ENCODE measurements around the gene MRPL48.

Gene MRPL48

GRCh38 chr11:73752216-73752867 lies 35.3 kb upstream of the MRPL48 start:
- Histone ChIP-seq H3K79me1 (ENCODE audit: low read depth, low read length) (peaks cover 2% of the 10 kb centered on the region), H3K23ac (ENCODE audit: low read depth, low read length, poor library complexity) (no peak overlapping the region), H3K4me2 (ENCODE audit: insufficient read depth, low read length, poor library complexity, severe bottlenecking) (no peak overlapping the region), H2BK5ac (ENCODE audit: low read length) (no peak overlapping the region), H4K91ac (ENCODE audit: low read depth, low read length, poor library complexity) (no peak overlapping the region), H2BK120ac (ENCODE audit: low read depth, low read length) (no peak overlapping the region), H3K14ac (ENCODE audit: low read length) (no peak overlapping the region), H2BK12ac (ENCODE audit: low read length) (no peak overlapping the region), H3K4ac (ENCODE audit: low read length) (no peak overlapping the region), H3K9me3 (replicated peaks in 1 of 2; ENCODE audit: control insufficient read depth in 2 of 2, insufficient read depth in 1 of 2, low read depth in 1 of 2, low read length in 2 of 2) (no peaks in the 10 kb centered on the region), H4K8ac (ENCODE audit: low read depth, low read length) (no peak overlapping the region), H3K18ac (ENCODE audit: low read length) (no peak overlapping the region), H3K36me3 (replicated peaks in 1 of 2; ENCODE audit: control insufficient read depth in 2 of 2, insufficient read depth in 2 of 2, low read length in 2 of 2) (peaks cover 0 to 8% of the 10 kb centered on the region in 2 donors), H3K27me3 (ENCODE audit: control insufficient read depth in 3 of 3, insufficient read depth in 3 of 3, low read depth in 1 of 3, low read length in 3 of 3) (no peaks in the 10 kb centered on the region), H3K27ac (replicated peaks; ENCODE audit: low read length) (no peak overlapping the region), H2AK5ac (ENCODE audit: low read depth, low read length) (no peak overlapping the region), H2AFZ (ENCODE audit: low read length) (no peak overlapping the region), H3K4me3 (ENCODE audit: low read length in 2 of 2) (no peak overlapping the region), H3K4me1 (ENCODE audit: control insufficient read depth in 2 of 2, insufficient read depth in 1 of 2, low read depth in 1 of 2, low read length in 2 of 2) (peaks cover 0 to under 1% of the 10 kb centered on the region in 2 donors), H3K9ac (ENCODE audit: low read depth, low read length, poor library complexity) (no peak overlapping the region), H2BK15ac (ENCODE audit: low read length) (no peak overlapping the region)
- DNase-seq (ENCODE audit: low spot score), result no peak
- WGBS, 2 donors (ENCODE audit: extremely low coverage in 2 of 2, insufficient read length in 2 of 2, insufficient replicate concordance in 1 of 2), result no CpG with 5 or more reads among the region's 14 CpGs

DNA sequence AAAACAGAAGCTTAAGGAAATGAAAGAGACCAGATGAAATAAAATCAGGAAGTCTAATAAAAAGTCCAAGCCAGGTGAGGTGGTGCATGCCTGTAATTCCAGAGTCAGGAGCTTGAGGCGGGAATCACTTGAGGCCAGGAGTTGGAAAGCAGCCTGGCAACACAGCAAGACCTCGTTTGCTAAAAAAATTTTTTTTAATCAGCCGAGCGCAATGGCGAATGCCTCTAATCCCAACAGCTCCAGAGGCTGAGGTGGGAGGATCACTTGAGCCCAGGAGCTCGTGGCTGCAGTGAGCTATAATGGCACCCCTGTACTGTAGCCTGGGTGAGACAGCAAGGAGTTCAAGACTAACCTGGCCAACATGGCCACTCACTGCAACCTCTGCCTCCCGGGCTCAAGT lies 34.8 kb upstream of the MRPL48 start:
- H3K9me3 ChIP-seq (replicated peaks in 1 of 2; ENCODE audit: control insufficient read depth in 2 of 2, insufficient read depth in 1 of 2, low read depth in 1 of 2, low read length in 2 of 2), result no peaks in the 10 kb centered on the region
- no peak overlapping the region for H4K91ac ChIP-seq (ENCODE audit: low read depth, low read length, poor library complexity)
- no peak overlapping the region for H3K9ac ChIP-seq (ENCODE audit: low read depth, low read length, poor library complexity)
- H2AK5ac ChIP-seq (ENCODE audit: low read depth, low read length), result no peak overlapping the region
- peaks cover 2% of the 10 kb centered on the region for H3K79me1 ChIP-seq (ENCODE audit: low read depth, low read length)
- no peak for DNase-seq (ENCODE audit: low spot score)
- no peaks in the 10 kb centered on the region for H3K27me3 ChIP-seq (ENCODE audit: control insufficient read depth in 3 of 3, insufficient read depth in 3 of 3, low read depth in 1 of 3, low read length in 3 of 3)
- no peak overlapping the region for H3K23ac ChIP-seq (ENCODE audit: low read depth, low read length, poor library complexity)
- H2BK120ac ChIP-seq (ENCODE audit: low read depth, low read length), result no peak overlapping the region
- H3K36me3 ChIP-seq (replicated peaks in 1 of 2; ENCODE audit: control insufficient read depth in 2 of 2, insufficient read depth in 2 of 2, low read length in 2 of 2), result peaks cover 0 to 8% of the 10 kb centered on the region in 2 donors
- H3K4me2 ChIP-seq (ENCODE audit: insufficient read depth, low read length, poor library complexity, severe bottlenecking), result no peak overlapping the region
- H3K27ac ChIP-seq (replicated peaks; ENCODE audit: low read length), result no peak overlapping the region
- H4K8ac ChIP-seq (ENCODE audit: low read depth, low read length), result no peak overlapping the region
- H3K4me1 ChIP-seq (ENCODE audit: control insufficient read depth in 2 of 2, insufficient read depth in 1 of 2, low read depth in 1 of 2, low read length in 2 of 2), result peaks cover 1 to 5% of the 10 kb centered on the region in 2 donors
- H2BK15ac ChIP-seq (ENCODE audit: low read length), result no peak overlapping the region
- H3K4me3 ChIP-seq (ENCODE audit: low read length in 2 of 2), result no peak overlapping the region
- H2AFZ ChIP-seq (ENCODE audit: low read length), result no peak overlapping the region
- H2BK5ac ChIP-seq (ENCODE audit: low read length), result no peak overlapping the region
- H3K18ac ChIP-seq (ENCODE audit: low read length), result peak overlapping the region; percentile 22
- no peak overlapping the region for H3K14ac ChIP-seq (ENCODE audit: low read length)
- H3K4ac ChIP-seq (ENCODE audit: low read length), result no peak overlapping the region
- no peak overlapping the region for H2BK12ac ChIP-seq (ENCODE audit: low read length)
- no CpG with 5 or more reads among the region's 7 CpGs for WGBS, 2 donors (ENCODE audit: extremely low coverage in 2 of 2, insufficient read length in 2 of 2, insufficient replicate concordance in 1 of 2)

DNA sequence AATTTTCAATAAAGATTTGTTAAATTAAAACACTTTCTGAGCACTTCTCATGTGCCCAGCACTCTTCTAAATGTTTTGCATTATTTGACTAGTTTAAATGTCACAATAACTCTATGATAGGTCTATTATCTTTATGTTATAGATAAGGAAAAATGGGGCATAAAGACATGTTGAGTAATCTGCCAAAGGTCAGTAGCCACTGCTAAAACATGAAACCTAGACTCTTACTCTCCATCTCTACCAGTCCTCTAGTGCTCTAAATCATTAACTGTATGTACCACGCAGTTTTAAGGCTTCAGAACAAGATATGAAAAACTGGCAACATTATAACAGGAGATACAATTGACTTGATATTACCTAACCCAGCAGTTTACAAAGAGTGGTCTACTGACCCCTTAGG lies 33.7 kb upstream of the MRPL48 start:
- H3K4me1 ChIP-seq (ENCODE audit: control insufficient read depth in 2 of 2, insufficient read depth in 1 of 2, low read depth in 1 of 2, low read length in 2 of 2), result peaks cover 1 to 7% of the 10 kb centered on the region in 2 donors
- no peak overlapping the region for H4K91ac ChIP-seq (ENCODE audit: low read depth, low read length, poor library complexity)

GRCh38 chr11:73755670-73756069 lies 32.0 kb upstream of the MRPL48 start:
- H2AFZ ChIP-seq (ENCODE audit: low read length), result no peak overlapping the region
- no peaks in the 10 kb centered on the region for H3K27me3 ChIP-seq (ENCODE audit: control insufficient read depth in 3 of 3, insufficient read depth in 3 of 3, low read depth in 1 of 3, low read length in 3 of 3)
- no peaks in the 10 kb centered on the region for H3K9me3 ChIP-seq (replicated peaks in 1 of 2; ENCODE audit: control insufficient read depth in 2 of 2, insufficient read depth in 1 of 2, low read depth in 1 of 2, low read length in 2 of 2)
- H4K91ac ChIP-seq (ENCODE audit: low read depth, low read length, poor library complexity), result no peak overlapping the region
- no peak overlapping the region for H3K9ac ChIP-seq (ENCODE audit: low read depth, low read length, poor library complexity)
- H3K14ac ChIP-seq (ENCODE audit: low read length), result no peak overlapping the region
- H3K36me3 ChIP-seq (replicated peaks in 1 of 2; ENCODE audit: control insufficient read depth in 2 of 2, insufficient read depth in 2 of 2, low read length in 2 of 2), result peaks cover 0 to 8% of the 10 kb centered on the region in 2 donors
- no peak overlapping the region for H3K27ac ChIP-seq (replicated peaks; ENCODE audit: low read length)
- H3K23ac ChIP-seq (ENCODE audit: low read depth, low read length, poor library complexity), result no peak overlapping the region
- no peak for DNase-seq (ENCODE audit: low spot score)
- no peak overlapping the region for H3K4me2 ChIP-seq (ENCODE audit: insufficient read depth, low read length, poor library complexity, severe bottlenecking)
- no peak overlapping the region for H2BK12ac ChIP-seq (ENCODE audit: low read length)
- no peak overlapping the region for H2AK5ac ChIP-seq (ENCODE audit: low read depth, low read length)
- H3K4me1 ChIP-seq (ENCODE audit: control insufficient read depth in 2 of 2, insufficient read depth in 1 of 2, low read depth in 1 of 2, low read length in 2 of 2), result peaks cover 1 to 7% of the 10 kb centered on the region in 2 donors
- no peak overlapping the region for H4K8ac ChIP-seq (ENCODE audit: low read depth, low read length)
- no peak overlapping the region for H2BK120ac ChIP-seq (ENCODE audit: low read depth, low read length)
- H3K4me3 ChIP-seq (ENCODE audit: low read length in 2 of 2), result no peak overlapping the region
- H3K18ac ChIP-seq (ENCODE audit: low read length), result no peak overlapping the region
- no peak overlapping the region for H2BK5ac ChIP-seq (ENCODE audit: low read length)
- H3K4ac ChIP-seq (ENCODE audit: low read length), result no peak overlapping the region
- no peak overlapping the region for H2BK15ac ChIP-seq (ENCODE audit: low read length)
- H3K79me1 ChIP-seq (ENCODE audit: low read depth, low read length), result no peaks in the 10 kb centered on the region

More for the DNA sequence above, 33.7 kb upstream of the MRPL48 start:
- H3K36me3 ChIP-seq (replicated peaks in 1 of 2; ENCODE audit: control insufficient read depth in 2 of 2, insufficient read depth in 2 of 2, low read length in 2 of 2), result peaks cover 0 to 8% of the 10 kb centered on the region in 2 donors
- no peak overlapping the region for H2BK120ac ChIP-seq (ENCODE audit: low read depth, low read length)
- H3K4me3 ChIP-seq (ENCODE audit: low read length in 2 of 2), result no peak overlapping the region
- no peak overlapping the region for H3K23ac ChIP-seq (ENCODE audit: low read depth, low read length, poor library complexity)
- H2BK15ac ChIP-seq (ENCODE audit: low read length), result no peak overlapping the region
- H2BK5ac ChIP-seq (ENCODE audit: low read length), result no peak overlapping the region
- no peaks in the 10 kb centered on the region for H3K27me3 ChIP-seq (ENCODE audit: control insufficient read depth in 3 of 3, insufficient read depth in 3 of 3, low read depth in 1 of 3, low read length in 3 of 3)
- H3K4ac ChIP-seq (ENCODE audit: low read length), result no peak overlapping the region
- no peak overlapping the region for H3K14ac ChIP-seq (ENCODE audit: low read length)
- no peak overlapping the region for H3K4me2 ChIP-seq (ENCODE audit: insufficient read depth, low read length, poor library complexity, severe bottlenecking)
- H3K79me1 ChIP-seq (ENCODE audit: low read depth, low read length), result peaks cover 2% of the 10 kb centered on the region
- no peak overlapping the region for H3K27ac ChIP-seq (replicated peaks; ENCODE audit: low read length)
- no peak overlapping the region for H2BK12ac ChIP-seq (ENCODE audit: low read length)
- no peak for DNase-seq (ENCODE audit: low spot score)
- no peaks in the 10 kb centered on the region for H3K9me3 ChIP-seq (replicated peaks in 1 of 2; ENCODE audit: control insufficient read depth in 2 of 2, insufficient read depth in 1 of 2, low read depth in 1 of 2, low read length in 2 of 2)
- H3K9ac ChIP-seq (ENCODE audit: low read depth, low read length, poor library complexity), result no peak overlapping the region
- H2AK5ac ChIP-seq (ENCODE audit: low read depth, low read length), result no peak overlapping the region
- H3K18ac ChIP-seq (ENCODE audit: low read length), result no peak overlapping the region
- no CpG with 5 or more reads among the region's 1 CpG for WGBS, 2 donors (ENCODE audit: extremely low coverage in 2 of 2, insufficient read length in 2 of 2, insufficient replicate concordance in 1 of 2)
- no peak overlapping the region for H2AFZ ChIP-seq (ENCODE audit: low read length)
- no peak overlapping the region for H4K8ac ChIP-seq (ENCODE audit: low read depth, low read length)
